ENCODE data around the gene SYNGR1.

SYNGR1 gene

DNA sequence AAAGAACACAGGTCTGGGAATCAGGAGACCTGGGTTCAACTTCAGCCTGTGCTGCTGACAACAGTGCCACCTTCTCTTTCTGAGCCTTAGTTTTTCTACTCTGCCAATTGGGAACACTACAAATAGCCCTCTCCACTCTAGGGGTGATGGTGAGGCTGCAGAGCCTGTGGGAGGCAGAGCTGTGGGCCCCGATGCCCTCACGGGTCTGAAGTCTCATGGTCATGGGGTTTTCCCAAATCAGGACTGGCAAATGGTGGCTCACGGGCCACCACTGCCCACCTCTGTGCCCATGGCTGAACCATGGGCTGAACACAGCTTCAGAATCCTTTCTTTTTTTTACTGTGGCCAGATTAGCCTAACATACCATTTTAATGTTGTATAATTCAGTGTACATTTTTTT is 19.8 kb downstream of the SYNGR1 start:
- Histone ChIP-seq H2AK5ac (ENCODE audit: low read depth, low read length) (no peak overlapping the region), H4K8ac (ENCODE audit: low read depth, low read length) (no peak overlapping the region), H2BK15ac (ENCODE audit: low read length) (no peak overlapping the region), H3K79me1 (ENCODE audit: low read depth, low read length) (peaks cover 5% of the 10 kb centered on the region), H3K4me2 (ENCODE audit: insufficient read depth, low read length, poor library complexity, severe bottlenecking) (no peak overlapping the region), H3K18ac (ENCODE audit: low read length) (no peak overlapping the region), H3K4me1 (ENCODE audit: control insufficient read depth in 2 of 2, insufficient read depth in 1 of 2, low read depth in 1 of 2, low read length in 2 of 2) (no peaks in the 10 kb centered on the region), H3K4ac (ENCODE audit: low read length) (no peak overlapping the region), H3K9me3 (replicated peaks in 1 of 2; ENCODE audit: control insufficient read depth in 2 of 2, insufficient read depth in 1 of 2, low read depth in 1 of 2, low read length in 2 of 2) (peaks cover 2% of the 10 kb centered on the region in 2 donors), H3K36me3 (replicated peaks in 1 of 2; ENCODE audit: control insufficient read depth in 2 of 2, insufficient read depth in 2 of 2, low read length in 2 of 2) (peaks cover 0 to 9% of the 10 kb centered on the region in 2 donors), H3K27ac (replicated peaks; ENCODE audit: low read length) (no peak overlapping the region), H2AFZ (ENCODE audit: low read length) (no peak overlapping the region), H2BK12ac (ENCODE audit: low read length) (no peak overlapping the region), H4K91ac (ENCODE audit: low read depth, low read length, poor library complexity) (no peak overlapping the region), H3K14ac (ENCODE audit: low read length) (no peak overlapping the region), H2BK5ac (ENCODE audit: low read length) (no peak overlapping the region), H3K27me3 (ENCODE audit: control insufficient read depth in 3 of 3, insufficient read depth in 3 of 3, low read depth in 1 of 3, low read length in 3 of 3) (no peaks in the 10 kb centered on the region), H2BK120ac (ENCODE audit: low read depth, low read length) (no peak overlapping the region), H3K23ac (ENCODE audit: low read depth, low read length, poor library complexity) (no peak overlapping the region), H3K9ac (ENCODE audit: low read depth, low read length, poor library complexity) (no peak overlapping the region), H3K4me3 (ENCODE audit: low read length in 2 of 2) (no peak overlapping the region)
- WGBS, 2 donors (ENCODE audit: extremely low coverage in 2 of 2, insufficient read length in 2 of 2, insufficient replicate concordance in 1 of 2): no CpG with 5 or more reads among the region's 3 CpGs
- DNase-seq (ENCODE audit: low spot score): no peak

DNA sequence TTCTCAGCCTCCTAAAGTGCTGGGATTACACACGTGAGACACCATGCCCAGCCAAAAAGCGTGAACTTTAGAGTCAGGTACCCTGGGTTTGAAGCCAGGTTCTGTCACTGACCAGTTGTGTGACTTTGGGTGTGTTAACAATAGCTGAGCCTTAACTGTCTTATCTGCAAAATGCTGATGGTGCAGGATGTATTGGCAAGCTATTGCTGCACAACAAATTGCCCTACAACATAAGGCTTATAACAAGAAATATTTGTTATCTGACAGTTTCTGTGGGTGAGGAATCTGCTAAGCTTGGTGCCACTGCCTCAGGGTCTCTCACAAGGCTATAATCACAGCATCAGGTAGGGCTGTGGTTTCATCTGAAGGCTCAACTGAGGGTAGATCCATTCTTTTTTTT is 21.9 kb downstream of the SYNGR1 start:
- Histone ChIP-seq H3K4me2 (ENCODE audit: insufficient read depth, low read length, poor library complexity, severe bottlenecking) (no peak overlapping the region), H3K27me3 (ENCODE audit: control insufficient read depth in 3 of 3, insufficient read depth in 3 of 3, low read depth in 1 of 3, low read length in 3 of 3) (no peaks in the 10 kb centered on the region), H2AK5ac (ENCODE audit: low read depth, low read length) (no peak overlapping the region), H3K23ac (ENCODE audit: low read depth, low read length, poor library complexity) (no peak overlapping the region), H4K8ac (ENCODE audit: low read depth, low read length) (no peak overlapping the region), H3K36me3 (replicated peaks in 1 of 2; ENCODE audit: control insufficient read depth in 2 of 2, insufficient read depth in 2 of 2, low read length in 2 of 2) (peaks cover 7 to 14% of the 10 kb centered on the region in 2 donors), H3K4me3 (ENCODE audit: low read length in 2 of 2) (no peak overlapping the region), H4K91ac (ENCODE audit: low read depth, low read length, poor library complexity) (no peak overlapping the region), H3K79me1 (ENCODE audit: low read depth, low read length) (peaks cover 5% of the 10 kb centered on the region), H3K9ac (ENCODE audit: low read depth, low read length, poor library complexity) (no peak overlapping the region), H3K14ac (ENCODE audit: low read length) (no peak overlapping the region), H2AFZ (ENCODE audit: low read length) (no peak overlapping the region), H3K4me1 (ENCODE audit: control insufficient read depth in 2 of 2, insufficient read depth in 1 of 2, low read depth in 1 of 2, low read length in 2 of 2) (no peaks in the 10 kb centered on the region), H2BK15ac (ENCODE audit: low read length) (no peak overlapping the region), H2BK5ac (ENCODE audit: low read length) (no peak overlapping the region), H3K4ac (ENCODE audit: low read length) (no peak overlapping the region), H3K18ac (ENCODE audit: low read length) (no peak overlapping the region), H2BK120ac (ENCODE audit: low read depth, low read length) (no peak overlapping the region), H3K9me3 (replicated peaks in 1 of 2; ENCODE audit: control insufficient read depth in 2 of 2, insufficient read depth in 1 of 2, low read depth in 1 of 2, low read length in 2 of 2) (peaks cover 2% of the 10 kb centered on the region in 2 donors), H3K27ac (replicated peaks; ENCODE audit: low read length) (no peak overlapping the region), H2BK12ac (ENCODE audit: low read length) (no peak overlapping the region)
- no peak for DNase-seq (ENCODE audit: low spot score)
- no CpG with 5 or more reads among the region's 2 CpGs for WGBS, 2 donors (ENCODE audit: extremely low coverage in 2 of 2, insufficient read length in 2 of 2, insufficient replicate concordance in 1 of 2)

- Histone ChIP-seq H2BK12ac (ENCODE audit: low read length) (no peak overlapping the region), H2AFZ (ENCODE audit: low read length) (no peak overlapping the region), H3K27me3 (ENCODE audit: control insufficient read depth in 3 of 3, insufficient read depth in 3 of 3, low read depth in 1 of 3, low read length in 3 of 3) (no peaks in the 10 kb centered on the region), H3K9me3 (replicated peaks in 1 of 2; ENCODE audit: control insufficient read depth in 2 of 2, insufficient read depth in 1 of 2, low read depth in 1 of 2, low read length in 2 of 2) (peaks cover 2% of the 10 kb centered on the region in 2 donors), H3K4me3 (ENCODE audit: low read length in 2 of 2) (no peak overlapping the region), H3K14ac (ENCODE audit: low read length) (peak overlapping the region; percentile 47), H3K4ac (ENCODE audit: low read length) (no peak overlapping the region), H3K36me3 (replicated peaks in 1 of 2; ENCODE audit: control insufficient read depth in 2 of 2, insufficient read depth in 2 of 2, low read length in 2 of 2) (peaks cover 21% of the 10 kb centered on the region in 2 donors), H3K23ac (ENCODE audit: low read depth, low read length, poor library complexity) (peak overlapping the region; percentile 86), H3K4me1 (ENCODE audit: control insufficient read depth in 2 of 2, insufficient read depth in 1 of 2, low read depth in 1 of 2, low read length in 2 of 2) (no peaks in the 10 kb centered on the region), H2AK5ac (ENCODE audit: low read depth, low read length) (no peak overlapping the region), H4K8ac (ENCODE audit: low read depth, low read length) (no peak overlapping the region), H3K4me2 (ENCODE audit: insufficient read depth, low read length, poor library complexity, severe bottlenecking) (no peak overlapping the region), H3K9ac (ENCODE audit: low read depth, low read length, poor library complexity) (peak overlapping the region; percentile 50), H2BK5ac (ENCODE audit: low read length) (peak overlapping the region; percentile 35), H3K18ac (ENCODE audit: low read length) (no peak overlapping the region), H3K79me1 (ENCODE audit: low read depth, low read length) (no peaks in the 10 kb centered on the region), H2BK120ac (ENCODE audit: low read depth, low read length) (no peak overlapping the region), H3K27ac (replicated peaks; ENCODE audit: low read length) (no peak overlapping the region), H4K91ac (ENCODE audit: low read depth, low read length, poor library complexity) (no peak overlapping the region), H2BK15ac (ENCODE audit: low read length) (no peak overlapping the region)
- DNase-seq (ENCODE audit: low spot score): no peak
- no CpG with 5 or more reads among the region's 24 CpGs for WGBS, 2 donors (ENCODE audit: extremely low coverage in 2 of 2, insufficient read length in 2 of 2, insufficient replicate concordance in 1 of 2)
These were observed 24.4 kb downstream of the SYNGR1 start for GRCh38 chr22:39374191-39374590.

DNA sequence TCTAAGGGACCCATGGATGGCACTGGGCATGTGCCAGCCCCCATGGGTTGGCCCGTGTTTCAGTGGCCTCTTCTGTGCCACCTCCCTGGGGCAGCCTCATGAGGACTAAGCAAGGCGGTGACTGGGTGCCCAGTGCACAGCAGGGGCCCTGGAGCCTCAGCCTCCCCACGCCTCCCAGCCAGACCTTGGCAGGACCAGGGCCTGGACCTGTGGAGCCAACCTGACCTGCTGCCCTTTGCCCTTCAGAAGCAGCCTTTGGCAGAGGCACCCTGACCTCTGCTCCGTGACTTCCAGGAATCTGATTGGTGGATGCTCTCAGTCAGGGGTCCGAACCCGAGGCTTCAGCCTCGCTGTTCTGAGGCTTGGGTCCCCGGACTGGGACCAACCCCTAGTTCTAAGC is 25.0 kb downstream of the SYNGR1 start:
- Histone ChIP-seq H3K4me3 (ENCODE audit: low read length in 2 of 2) (peak overlapping the region in 1 of 2 donors; percentile 22), H3K18ac (ENCODE audit: low read length) (no peak overlapping the region), H2AK5ac (ENCODE audit: low read depth, low read length) (no peak overlapping the region), H3K4me1 (ENCODE audit: control insufficient read depth in 2 of 2, insufficient read depth in 1 of 2, low read depth in 1 of 2, low read length in 2 of 2) (no peaks in the 10 kb centered on the region), H2BK12ac (ENCODE audit: low read length) (no peak overlapping the region), H2AFZ (ENCODE audit: low read length) (no peak overlapping the region), H3K27ac (replicated peaks; ENCODE audit: low read length) (no peak overlapping the region), H2BK120ac (ENCODE audit: low read depth, low read length) (no peak overlapping the region), H3K27me3 (ENCODE audit: control insufficient read depth in 3 of 3, insufficient read depth in 3 of 3, low read depth in 1 of 3, low read length in 3 of 3) (no peaks in the 10 kb centered on the region), H3K9me3 (replicated peaks in 1 of 2; ENCODE audit: control insufficient read depth in 2 of 2, insufficient read depth in 1 of 2, low read depth in 1 of 2, low read length in 2 of 2) (peaks cover 2% of the 10 kb centered on the region in 2 donors), H3K23ac (ENCODE audit: low read depth, low read length, poor library complexity) (no peak overlapping the region), H2BK15ac (ENCODE audit: low read length) (no peak overlapping the region), H3K36me3 (replicated peaks in 1 of 2; ENCODE audit: control insufficient read depth in 2 of 2, insufficient read depth in 2 of 2, low read length in 2 of 2) (peaks cover 21% of the 10 kb centered on the region in 2 donors), H4K8ac (ENCODE audit: low read depth, low read length) (peak overlapping the region; percentile 32), H3K4ac (ENCODE audit: low read length) (no peak overlapping the region), H3K79me1 (ENCODE audit: low read depth, low read length) (no peaks in the 10 kb centered on the region), H3K14ac (ENCODE audit: low read length) (no peak overlapping the region), H4K91ac (ENCODE audit: low read depth, low read length, poor library complexity) (no peak overlapping the region), H3K4me2 (ENCODE audit: insufficient read depth, low read length, poor library complexity, severe bottlenecking) (no peak overlapping the region), H2BK5ac (ENCODE audit: low read length) (no peak overlapping the region), H3K9ac (ENCODE audit: low read depth, low read length, poor library complexity) (no peak overlapping the region)
- DNase-seq (ENCODE audit: low spot score): no peak
- WGBS, 2 donors (ENCODE audit: extremely low coverage in 2 of 2, insufficient read length in 2 of 2, insufficient replicate concordance in 1 of 2): no CpG with 5 or more reads among the region's 8 CpGs
